HCT116 (cell line): ENCODE measurements around the gene PHF21B.

Experiments
- POLR2AphosphoS5 ChIP-seq: IDR thresholded peaks from 2 replicates; pipeline ENCODE4 v1.6.1; 2011; ENCODE audit warnings: mild to moderate bottlenecking, low read depth, low read length, moderate library complexity
- SRF ChIP-seq: IDR thresholded peaks from 2 replicates; pipeline ENCODE4 v1.6.1; 2012; ENCODE audit warnings: low read depth
- YY1 ChIP-seq: IDR thresholded peaks from 2 replicates; pipeline ENCODE4 v1.6.1; 2011; ENCODE audit warnings: low read length, low read depth, moderate library complexity, mild to moderate bottlenecking; ENCODE audit not compliant: insufficient replicate concordance; ENCODE audit errors: extremely low read depth
- TF ChIP-seq, protein P1 (sequence below), 3 experiments: fragments of 200-600 bp in 1 of 3; sonication (generic) in 1 of 3; IDR thresholded peaks in 2 of 3; conservative IDR thresholded peaks in 1 of 3; 2 replicates each; pipeline ENCODE4 v1.5.1; 2012 to 2017; ENCODE audit warnings: low read depth in 2 of 3, low read length in 2 of 3, antibody characterized with exemption in 1 of 3, borderline replicate concordance in 1 of 3, control low read depth in 1 of 3, mild to moderate bottlenecking in 1 of 3, mixed read lengths in 1 of 3, mixed run types in 1 of 3, moderate library complexity in 1 of 3; ENCODE audit not compliant: insufficient read depth in 1 of 3

GRCh38 chr22:44950806-44951509 lies 58.8 kb downstream of the PHF21B start:
- no peak for TF ChIP-seq POLR2AphosphoS5
- TF ChIP-seq SRF, result no peak
- TF ChIP-seq, protein P1, sequence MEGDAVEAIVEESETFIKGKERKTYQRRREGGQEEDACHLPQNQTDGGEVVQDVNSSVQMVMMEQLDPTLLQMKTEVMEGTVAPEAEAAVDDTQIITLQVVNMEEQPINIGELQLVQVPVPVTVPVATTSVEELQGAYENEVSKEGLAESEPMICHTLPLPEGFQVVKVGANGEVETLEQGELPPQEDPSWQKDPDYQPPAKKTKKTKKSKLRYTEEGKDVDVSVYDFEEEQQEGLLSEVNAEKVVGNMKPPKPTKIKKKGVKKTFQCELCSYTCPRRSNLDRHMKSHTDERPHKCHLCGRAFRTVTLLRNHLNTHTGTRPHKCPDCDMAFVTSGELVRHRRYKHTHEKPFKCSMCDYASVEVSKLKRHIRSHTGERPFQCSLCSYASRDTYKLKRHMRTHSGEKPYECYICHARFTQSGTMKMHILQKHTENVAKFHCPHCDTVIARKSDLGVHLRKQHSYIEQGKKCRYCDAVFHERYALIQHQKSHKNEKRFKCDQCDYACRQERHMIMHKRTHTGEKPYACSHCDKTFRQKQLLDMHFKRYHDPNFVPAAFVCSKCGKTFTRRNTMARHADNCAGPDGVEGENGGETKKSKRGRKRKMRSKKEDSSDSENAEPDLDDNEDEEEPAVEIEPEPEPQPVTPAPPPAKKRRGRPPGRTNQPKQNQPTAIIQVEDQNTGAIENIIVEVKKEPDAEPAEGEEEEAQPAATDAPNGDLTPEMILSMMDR (IDR thresholded peaks at IDR 0.05 in 2 of 3, conservative IDR thresholded peaks at IDR 0.05 in 1 of 3; ENCODE audit: borderline replicate concordance in 1 of 3, insufficient read depth in 1 of 3, low read depth in 2 of 3, low read length in 2 of 3), result no peak
- TF ChIP-seq YY1, result no peak
